Activated CD4-positive, alpha-beta T cell treated with anti-CD3 and anti-CD28 coated beads, Interleukin-2, amount 50 U/mL, for 1 hour (primary cell): Measurements from ENCODE around the gene JAM2.
A peak's percentile ranks its signal among the peaks of the same experiment; 100 is the strongest.

Experiments
- DNase-seq: peaks from one replicate; pipeline ENCODE4 v3.0.0-alpha.2; 2020

Gene JAM2

GRCh38 chr21:25722631-25723030, 83.6 kb downstream of the JAM2 start:
- DNase-seq = no peak

- no peak for DNase-seq
These were observed 93.2 kb downstream of the JAM2 start for GRCh38 chr21:25732091-25732760.

- no peak for DNase-seq
These were observed 95.0 kb downstream of the JAM2 start for GRCh38 chr21:25733859-25734653.

GRCh38 chr21:25734654-25734903, 95.5 kb downstream of the JAM2 start:
- DNase-seq = no peak

GRCh38 chr21:25734904-25735645, 96.0 kb downstream of the JAM2 start, which contains the start of the genes ATP5PF and GABPA:
ATP5PF (minus strand) TSS chr21:25734904; CDS start chr21:25729794, 5,110 bp downstream.
GABPA (plus strand) TSS chr21:25734972; CDS start chr21:25741599, 6,627 bp downstream.
- DNase-seq = peak; percentile 98

GRCh38 chr21:25735646-25736597, 96.9 kb downstream of the JAM2 start:
- peak; percentile 64 for DNase-seq

GRCh38 chr21:25737421-25737820, 98.4 kb downstream of the JAM2 start:
- DNase-seq = no peak

GRCh38 chr21:25742900-25743299, 103.8 kb downstream of the JAM2 start:
- DNase-seq = no peak

- no peak for DNase-seq
These were observed 105.8 kb downstream of the JAM2 start for GRCh38 chr21:25744854-25745253.

GRCh38 chr21:25750085-25750484, 111.0 kb downstream of the JAM2 start:
- DNase-seq = no peak

GRCh38 chr21:25752416-25752815, 113.4 kb downstream of the JAM2 start:
- DNase-seq = no peak

GRCh38 chr21:25756190-25756932, 117.3 kb downstream of the JAM2 start:
- no peak for DNase-seq

- DNase-seq = no peak
These were observed 118.5 kb downstream of the JAM2 start for GRCh38 chr21:25757531-25757930.

- DNase-seq = no peak
These were observed 120.5 kb downstream of the JAM2 start for GRCh38 chr21:25759573-25759972.

- no peak for DNase-seq
These were observed 121.0 kb downstream of the JAM2 start for GRCh38 chr21:25760061-25760460.

GRCh38 chr21:25760677-25761076, 121.6 kb downstream of the JAM2 start:
- no peak for DNase-seq

GRCh38 chr21:25764065-25764464, 125.0 kb downstream of the JAM2 start:
- no peak for DNase-seq
